HG02840 (cell line): Measurements from ENCODE around the gene MCM8.

ENCODE experiments used
- ATAC-seq: cut with Tn5 transposase; IDR thresholded peaks from one replicate; pipeline ENCODE4 v1.9.1; 2021; ENCODE audit warnings: mild to moderate bottlenecking, moderate library complexity, moderate number of reproducible peaks; ENCODE audit not compliant: unreplicated experiment, low FRiP score

The MCM8 gene

DNA sequence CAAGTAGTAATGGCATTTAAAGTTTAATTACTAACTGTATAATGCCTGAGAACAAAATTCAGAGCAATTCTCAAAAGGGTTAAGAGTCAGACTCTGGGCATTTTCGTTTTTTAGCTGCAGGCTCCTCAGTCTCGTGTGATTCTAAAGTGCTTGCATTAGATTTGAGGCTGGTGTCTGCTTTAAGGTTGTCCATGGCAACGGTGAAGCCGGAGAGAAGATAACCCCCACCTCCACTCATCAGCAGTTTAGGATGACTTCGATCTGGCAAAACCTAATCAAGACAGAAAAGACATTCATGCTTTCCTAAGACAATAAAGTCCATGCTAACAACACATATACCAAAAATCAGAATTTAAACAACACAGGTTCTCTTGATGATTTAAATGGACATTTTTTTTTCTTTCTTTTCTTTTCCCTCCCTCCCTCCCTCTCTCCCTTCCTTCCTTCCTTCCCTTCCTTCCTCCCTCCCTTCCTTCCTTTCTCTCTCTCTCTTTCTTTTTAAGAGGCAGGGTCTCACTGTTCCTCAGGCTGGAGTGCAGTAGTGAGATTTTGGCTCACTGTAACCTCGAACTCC is 11.9 kb upstream of the MCM8 start:
- ATAC-seq: no peak

DNA sequence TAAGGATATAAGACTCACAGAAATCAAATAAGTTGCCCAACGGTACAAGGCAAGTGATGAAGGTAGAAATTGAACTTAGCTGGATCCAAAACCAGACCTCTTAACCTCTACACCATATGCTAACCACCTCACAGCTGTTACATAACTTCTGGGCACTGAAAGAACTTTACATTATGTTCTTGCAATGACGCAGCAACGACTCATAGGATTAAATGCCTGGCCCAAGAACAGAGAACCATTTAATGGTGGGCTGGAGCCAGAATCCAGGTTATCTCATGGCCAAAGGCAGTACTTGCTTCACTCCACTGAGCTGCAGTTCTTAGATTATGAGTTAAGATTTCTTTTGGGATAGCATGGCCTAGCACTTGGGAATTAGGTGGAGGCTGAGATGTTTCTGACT is 4.5 kb upstream of the MCM8 start:
- no peak for ATAC-seq

DNA sequence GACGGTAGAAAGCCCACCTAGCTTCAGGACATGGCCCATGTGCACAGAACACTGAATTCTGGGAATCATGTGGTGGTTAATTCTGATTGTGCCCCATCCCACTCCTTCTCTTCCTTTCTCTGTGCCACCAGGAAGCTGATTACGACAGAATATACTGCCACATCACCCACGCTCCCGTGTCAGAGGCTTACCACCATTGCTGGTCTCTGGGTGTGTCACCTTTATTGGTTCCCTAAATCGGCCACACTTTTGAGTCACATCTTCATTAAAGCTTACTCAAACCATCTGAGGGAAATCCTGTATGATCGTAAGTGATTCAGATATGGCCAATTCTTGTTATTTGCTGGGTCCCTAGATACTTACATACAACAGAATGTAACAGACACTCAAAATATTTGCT is 3.2 kb upstream of the MCM8 start:
- no peak for ATAC-seq

DNA sequence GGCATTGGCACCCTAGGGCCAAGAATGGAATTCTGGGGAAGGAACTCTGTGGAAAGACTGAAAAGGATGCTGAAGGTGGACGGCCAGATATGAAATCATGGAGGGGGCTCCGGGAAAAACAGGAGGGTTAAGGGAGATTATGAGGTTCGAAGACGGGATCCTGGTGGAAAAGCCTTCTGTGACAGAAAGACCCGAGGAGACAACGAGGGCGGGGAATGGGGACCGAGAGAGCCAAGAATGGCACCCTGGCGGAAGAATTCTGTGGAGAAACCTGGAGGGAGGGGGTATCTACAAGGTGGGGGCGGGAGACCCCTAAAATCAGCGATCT is 545 bp upstream of the MCM8 start:
- no peak for ATAC-seq

DNA sequence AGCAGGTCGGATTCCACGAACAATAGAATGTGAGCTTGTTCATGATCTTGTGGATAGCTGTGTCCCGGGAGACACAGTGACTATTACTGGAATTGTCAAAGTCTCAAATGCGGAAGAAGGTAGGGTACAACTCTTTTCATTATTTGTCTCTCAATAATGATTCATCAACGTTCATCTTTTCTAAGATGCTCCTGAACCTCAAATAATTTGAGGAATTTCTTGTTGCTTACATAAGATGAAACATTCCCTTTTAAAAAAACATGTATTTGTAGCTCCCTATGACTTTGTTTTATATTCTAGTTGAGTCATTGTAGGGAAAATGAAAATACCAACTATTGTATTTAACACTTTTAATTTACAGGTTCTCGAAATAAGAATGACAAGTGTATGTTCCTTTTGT is 17.0 kb downstream of the MCM8 start:
- no peak for ATAC-seq

DNA sequence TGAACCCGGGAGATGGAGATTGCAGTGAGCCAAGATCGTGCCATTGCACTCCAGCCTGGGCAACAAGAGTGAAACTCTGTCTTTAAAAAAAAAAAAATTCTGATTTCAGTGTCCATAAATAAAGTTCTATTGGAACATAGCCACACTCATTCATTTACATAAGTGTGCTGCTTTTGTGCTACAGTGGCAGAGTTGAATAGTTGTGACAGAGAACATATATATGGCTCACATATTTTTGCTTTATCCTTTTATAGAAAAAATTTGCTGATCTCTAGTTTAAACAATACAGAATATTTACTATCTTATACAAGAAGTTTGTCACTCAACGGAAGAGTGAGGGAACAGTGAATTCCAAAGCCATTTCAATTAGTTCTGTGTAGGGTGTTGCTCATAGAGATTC is 18.0 kb downstream of the MCM8 start:
- no peak for ATAC-seq

DNA sequence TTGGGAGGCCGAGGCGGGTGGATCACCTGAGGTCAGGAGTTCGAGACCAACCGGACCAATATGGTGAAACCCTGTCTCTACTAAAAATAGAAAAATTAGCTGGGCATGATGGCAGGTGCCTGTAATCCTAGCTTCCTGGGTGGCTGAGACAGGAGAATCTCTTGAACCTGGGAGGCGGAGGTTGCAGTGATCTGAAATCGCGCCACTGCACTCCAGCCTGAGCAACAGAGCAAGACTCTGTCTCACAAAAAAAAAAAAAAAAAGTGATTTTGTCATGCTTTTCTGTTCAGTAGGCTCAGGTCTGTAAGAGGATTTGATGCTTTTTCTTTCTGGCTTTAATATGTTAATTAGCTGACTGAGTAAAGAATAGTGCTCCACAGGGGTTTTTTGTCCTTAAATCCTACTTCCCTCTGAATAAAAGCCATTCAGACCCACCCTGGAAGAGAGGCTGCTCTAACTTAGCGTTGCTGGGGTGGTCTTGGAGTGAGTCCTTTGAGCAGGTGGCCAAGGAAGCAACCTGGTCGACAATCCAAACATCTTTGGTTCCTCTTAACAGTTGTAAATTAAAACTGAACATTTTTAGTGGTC is 19.0 kb downstream of the MCM8 start:
- no peak for ATAC-seq

DNA sequence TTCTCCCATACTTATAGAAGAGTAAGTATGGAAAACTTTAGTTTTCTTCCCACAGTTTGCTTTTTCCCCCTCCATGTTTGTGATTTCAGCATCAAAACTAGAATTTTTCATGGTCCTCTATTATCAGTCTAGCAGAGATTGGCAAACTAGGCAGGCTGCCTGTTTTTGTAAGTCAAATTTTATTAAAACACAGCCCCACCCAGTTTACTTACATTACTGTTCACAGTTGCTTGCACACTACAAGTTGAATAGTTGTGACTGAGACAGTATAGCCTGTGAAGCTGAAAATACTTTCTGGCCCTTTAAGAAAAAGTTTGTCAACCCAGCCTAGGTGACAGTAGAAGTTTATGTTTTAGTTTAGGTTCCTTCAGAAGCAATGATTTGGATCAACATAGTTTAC is 19.5 kb downstream of the MCM8 start:
- no peak for ATAC-seq

DNA sequence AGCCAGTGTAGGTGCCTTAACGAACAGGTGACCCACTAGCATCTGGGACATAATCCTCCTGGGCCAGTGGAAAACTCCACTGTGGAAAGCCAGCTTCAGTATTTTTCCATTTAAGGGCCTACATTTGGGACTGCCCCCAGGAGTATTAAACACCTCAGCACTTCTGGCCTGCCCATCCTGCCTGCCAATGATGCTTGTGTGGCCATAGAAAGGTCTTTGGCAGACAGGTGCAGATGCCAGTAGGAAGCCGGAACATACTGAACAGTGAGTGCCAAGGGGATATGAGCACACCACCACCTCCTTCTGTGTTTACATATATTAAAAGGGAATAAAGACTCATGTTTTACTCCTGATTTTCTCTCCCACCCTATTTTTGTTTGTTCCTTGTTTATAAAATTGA is 19.9 kb downstream of the MCM8 start:
- ATAC-seq: no peak

DNA sequence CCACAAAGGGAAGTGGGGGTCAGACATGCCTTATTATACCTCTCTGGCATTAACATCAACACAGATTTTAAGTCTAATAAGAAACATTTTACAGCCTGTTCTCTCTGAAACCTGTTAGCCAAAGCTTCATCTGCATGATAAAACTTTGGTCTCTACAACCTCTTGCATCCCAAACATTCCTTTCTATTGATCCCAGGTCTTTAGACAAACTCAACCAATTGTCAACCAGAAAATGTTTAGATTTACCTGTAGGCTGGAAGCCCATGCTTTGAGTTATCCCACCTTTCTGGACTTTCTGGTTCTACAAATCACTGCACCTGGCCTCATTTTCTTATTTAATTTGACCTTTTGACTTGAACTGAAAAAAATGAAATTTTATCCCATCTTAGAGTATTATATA is 20.8 kb downstream of the MCM8 start:
- ATAC-seq: no peak

DNA sequence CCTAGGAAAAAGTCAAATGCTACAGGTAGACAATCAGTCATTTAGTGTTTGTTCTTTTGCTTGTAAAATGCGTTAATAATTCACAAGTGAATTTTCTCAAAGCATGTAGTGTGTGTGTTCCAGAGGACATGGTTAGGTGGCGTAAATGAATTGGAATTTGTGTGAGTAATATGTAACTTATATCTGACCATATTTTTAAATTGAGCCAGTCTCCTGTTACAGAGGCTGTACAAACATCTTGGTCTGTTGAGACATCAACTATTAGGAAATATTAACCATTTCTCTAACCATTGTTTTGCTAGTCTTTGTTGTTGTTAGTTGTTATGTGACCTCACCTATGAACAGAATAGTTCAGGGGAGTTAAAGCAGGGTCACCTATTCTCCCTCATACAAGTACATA is 22.7 kb downstream of the MCM8 start:
- ATAC-seq: no peak

DNA sequence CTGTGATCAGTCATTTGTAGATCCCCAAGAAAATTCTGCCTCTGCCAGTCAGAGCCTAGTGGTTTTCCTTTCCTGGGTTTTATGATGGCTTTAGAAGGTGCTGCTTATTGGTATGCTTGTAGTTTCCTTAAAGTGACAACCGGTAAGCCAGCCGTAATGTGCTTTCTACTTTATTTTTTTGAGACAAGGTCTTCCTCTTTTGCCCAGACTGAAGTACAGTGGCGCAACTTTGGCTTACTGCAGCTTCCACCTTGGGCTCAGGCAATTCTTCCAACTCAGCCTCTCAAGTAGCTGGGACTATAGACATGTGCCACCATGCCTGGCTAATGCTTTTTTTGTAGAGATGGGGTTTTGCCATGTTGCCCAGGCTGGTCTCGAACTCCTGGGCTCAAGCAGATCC is 23.5 kb downstream of the MCM8 start:
- ATAC-seq: no peak

DNA sequence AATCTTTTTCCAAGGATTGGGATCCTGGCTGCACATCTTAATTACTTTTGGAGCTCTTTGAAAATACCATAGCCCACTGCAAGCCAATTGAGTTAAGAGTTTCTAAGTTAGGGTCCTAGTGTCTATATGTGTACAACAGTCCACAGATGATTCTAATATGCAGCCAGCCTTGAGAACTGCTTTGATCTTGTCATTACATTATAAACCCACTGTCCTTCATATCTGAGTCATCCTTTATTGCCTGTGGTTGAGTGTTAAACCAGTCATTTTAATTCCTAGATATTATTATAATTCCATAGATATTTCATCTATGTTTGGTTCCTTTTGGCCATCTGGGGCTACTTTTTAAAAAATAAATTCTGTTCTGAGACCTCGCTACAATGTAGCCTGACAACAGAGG is 24.1 kb downstream of the MCM8 start:
- ATAC-seq: no peak

DNA sequence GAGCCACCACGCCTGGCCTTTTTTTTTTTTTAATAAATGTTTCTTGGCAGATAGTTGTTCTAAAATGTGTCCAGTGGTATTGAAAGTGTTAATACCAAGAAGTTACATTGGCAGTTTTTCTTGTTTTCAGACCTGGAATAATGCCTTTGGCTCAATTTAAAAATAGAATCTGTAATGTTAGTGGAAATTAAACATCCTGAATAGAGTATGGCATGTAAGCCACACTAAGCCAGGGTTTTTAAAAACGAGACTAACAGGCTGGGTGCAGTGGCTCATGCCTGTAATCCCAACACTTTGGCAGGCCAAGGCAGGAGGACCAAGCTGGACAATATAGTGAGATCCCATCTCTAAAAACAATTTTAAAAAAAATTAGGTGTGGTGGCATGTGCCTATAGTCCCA is 25.3 kb downstream of the MCM8 start:
- no peak for ATAC-seq

DNA sequence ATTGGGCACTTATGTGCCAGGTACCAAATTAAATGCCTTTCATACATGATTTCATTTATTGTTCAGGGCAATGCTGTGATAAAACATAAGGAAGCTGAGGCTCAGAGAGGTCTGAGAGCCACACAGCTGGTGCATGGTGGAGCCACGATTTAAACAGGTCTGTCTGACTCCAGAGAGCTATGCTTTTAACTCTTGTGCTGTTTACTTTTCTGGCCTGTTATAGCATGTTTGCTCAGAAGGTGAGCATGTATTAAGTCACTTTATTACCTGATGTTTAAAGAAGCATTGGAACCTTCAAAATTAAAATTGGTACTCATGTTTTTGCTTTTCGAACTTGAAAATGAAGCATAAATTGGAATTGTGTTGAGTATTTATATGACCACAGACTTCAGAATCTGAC is 26.8 kb downstream of the MCM8 start:
- ATAC-seq: no peak

DNA sequence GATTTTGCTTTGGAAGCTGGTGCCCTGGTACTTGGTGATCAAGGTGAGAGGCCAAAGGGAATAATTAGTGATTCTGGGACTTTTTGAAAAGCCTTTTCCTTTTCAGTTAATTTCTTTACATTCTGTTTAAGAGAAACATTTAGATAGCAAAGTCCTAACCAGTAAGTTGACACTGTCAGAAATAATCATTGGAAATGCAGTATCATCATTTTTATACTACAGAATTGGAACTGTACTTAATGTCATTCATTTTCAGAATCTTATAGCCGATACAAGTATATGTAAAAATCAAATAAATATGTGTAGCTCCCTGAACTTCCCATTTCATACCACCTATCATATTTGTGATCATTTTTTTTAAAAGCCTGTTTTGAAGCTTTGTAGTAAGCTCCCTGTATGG is 27.5 kb downstream of the MCM8 start:
- ATAC-seq: no peak

DNA sequence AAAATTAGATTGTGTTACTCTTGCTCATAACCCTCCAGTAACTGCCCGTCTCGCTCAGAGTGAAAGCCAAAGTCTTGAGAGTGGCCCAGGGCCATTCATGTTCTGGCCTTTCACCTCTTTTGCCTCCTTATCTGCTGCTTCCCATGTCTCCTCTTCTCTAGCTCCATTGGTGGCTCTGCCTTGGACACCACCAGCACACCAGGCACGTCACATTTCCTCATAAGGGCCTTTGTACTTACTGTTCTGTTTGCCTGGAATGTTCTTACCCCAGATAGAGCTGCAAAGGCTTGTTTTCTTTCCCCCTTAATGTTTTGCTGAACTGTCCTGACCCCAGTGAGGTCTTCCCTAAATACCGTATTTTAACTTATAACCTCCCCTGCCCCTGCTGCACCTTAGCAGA is 29.3 kb downstream of the MCM8 start:
- no peak for ATAC-seq

DNA sequence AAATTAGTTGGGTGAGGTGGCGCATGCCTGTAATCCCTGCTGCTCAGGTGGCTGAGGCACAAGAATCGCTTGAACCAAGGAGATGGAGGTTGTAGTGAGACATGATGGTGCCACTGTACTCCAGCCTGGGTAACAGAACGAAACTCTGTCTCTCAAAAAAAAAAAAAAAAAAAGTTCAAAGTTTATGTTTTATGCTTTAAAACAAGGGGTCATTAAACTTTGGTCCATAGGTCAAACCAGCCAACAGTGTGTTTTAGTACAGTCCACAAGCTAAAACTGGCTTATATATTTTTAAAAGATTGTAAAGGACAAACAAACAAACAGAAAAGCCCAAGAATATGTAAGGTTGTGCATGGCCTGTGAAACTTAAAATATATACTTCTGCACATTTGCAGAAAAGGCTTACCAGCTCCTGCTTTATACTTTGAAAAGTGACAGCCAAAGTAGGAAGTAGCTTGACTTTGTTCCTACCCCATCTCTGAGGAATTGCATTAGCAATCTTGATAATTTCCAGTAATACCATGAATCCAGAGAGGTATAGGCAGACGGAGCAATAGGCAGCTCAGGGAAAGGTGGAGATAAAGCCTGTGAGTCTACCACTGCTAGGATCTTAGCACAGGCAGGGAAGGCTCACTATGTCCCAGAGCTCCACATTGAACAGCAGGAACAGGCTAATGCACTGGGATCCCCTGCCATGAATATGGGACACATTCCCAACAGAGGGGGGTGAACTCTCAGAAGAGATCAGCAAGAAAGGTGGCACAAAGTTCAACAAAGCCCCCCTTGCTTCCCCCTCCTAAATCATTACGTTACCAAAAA is 30.5 kb downstream of the MCM8 start:
- ATAC-seq: no peak

DNA sequence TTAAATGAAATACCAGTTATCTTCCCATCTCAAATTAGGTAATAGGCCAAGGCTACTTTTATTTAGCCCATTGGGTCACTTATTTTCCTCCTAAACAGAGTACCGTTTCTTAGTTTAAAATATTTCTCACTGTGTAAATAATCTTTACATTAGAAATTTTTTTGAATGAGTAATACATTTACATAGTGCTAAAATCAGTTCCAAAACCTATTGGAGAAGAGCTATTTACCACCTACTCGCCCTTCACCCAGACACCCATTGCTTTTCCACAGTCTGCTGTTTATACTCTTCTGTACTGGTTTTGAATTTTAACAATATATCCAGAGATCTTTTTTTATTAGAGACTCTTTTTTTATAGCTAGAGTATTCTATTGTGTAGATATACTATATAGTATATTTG is 36.9 kb downstream of the MCM8 start:
- ATAC-seq: no peak

DNA sequence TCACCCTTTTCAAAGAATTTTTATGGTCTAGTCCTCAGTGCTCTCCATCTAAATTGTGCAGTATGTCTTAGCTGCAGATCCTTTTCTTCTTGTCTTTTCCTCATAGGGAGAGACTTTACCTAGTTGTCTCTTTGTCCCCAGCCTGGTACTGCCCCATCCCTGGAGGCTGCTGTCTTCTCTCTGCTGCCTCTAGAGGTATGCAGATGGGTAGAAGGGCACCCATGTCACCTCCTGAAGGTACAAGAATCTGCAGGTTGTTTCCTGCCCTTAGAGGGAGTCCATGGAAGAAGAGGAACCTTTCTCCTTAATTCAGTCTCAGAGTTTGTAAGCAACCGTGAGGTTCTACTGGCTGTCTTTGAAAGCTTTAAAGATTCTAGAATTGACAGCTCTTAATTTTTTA is 39.1 kb downstream of the MCM8 start:
- ATAC-seq: no peak

DNA sequence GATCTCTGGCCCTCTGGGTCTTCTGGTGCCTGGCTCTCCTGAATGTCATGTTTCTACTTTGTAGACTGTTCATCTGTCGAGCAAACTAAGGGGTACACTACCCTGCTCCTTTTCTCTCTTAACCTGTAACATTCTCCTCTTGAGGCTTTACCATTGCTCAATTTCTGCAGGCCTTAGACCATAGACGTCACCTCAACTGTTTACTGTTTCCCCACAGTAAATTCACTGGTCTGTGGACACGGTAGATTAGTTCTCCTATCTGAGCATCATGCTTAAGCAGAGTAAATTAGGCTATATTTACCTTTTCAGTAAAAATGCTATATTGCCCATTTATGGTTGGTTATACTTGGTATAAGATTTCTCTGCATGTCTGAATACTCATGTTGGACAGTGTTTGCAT is 40.5 kb downstream of the MCM8 start:
- no peak for ATAC-seq
